Right lobe of liver (tissue), 4 donors: ENCODE results near the gene NDRG2.

Experiments
- CTCF ChIP-seq, 4 donors: fragments of 200-600 bp in 3 of 4; fragments of 450-650 bp in 1 of 4; IDR thresholded peaks; one replicate each; pipeline versions ENCODE4 v1.5.1 to v1.8.0; 2016 to 2022; ENCODE audit warnings: antibody characterized with exemption in 4 of 4, mild to moderate bottlenecking in 2 of 4
- POLR2A ChIP-seq: fragments of 450-650 bp; IDR thresholded peaks from one replicate; pipeline ENCODE4 v1.6.1; 2017; ENCODE audit warnings: antibody characterized with exemption, mild to moderate bottlenecking
- donor health status: DM: no; HTN: no; CAD: no.
- donor health status: DM: no; HTN: no; CAD: no.
- donor health status: DM: no; HTN: yes; CAD: no.

DNA sequence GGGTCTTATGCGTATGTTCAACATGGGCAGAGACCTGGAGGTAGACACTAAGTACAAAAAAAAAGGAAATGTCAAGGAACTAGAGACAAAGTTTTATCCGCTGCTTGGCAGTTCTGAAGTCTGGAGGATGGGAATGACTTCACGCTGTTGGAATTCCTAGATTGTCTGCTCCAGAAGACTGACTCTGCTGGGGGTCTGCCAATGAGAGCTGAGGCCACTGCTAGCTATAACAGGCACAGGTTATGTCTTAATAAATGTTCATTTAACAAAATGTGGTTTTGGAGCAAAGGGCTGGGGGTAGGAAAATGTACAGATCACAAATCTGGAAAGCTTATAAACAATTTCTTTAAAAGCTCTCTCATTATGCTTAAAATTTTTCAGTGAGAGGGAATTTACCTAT lies 38.6 kb upstream of the NDRG2 start:
- no peak for TF ChIP-seq CTCF (IDR thresholded peaks at IDR 0.05)
- TF ChIP-seq POLR2A, result no peak
